GM12878 (cell line): ENCODE measurements around the gene TAX1BP3. TPM values are rescaled to one million over a fixed set of nuclear protein-coding genes. Genes with fewer than 3 reads are reported as not detected.

Experiments
- ATF2 ChIP-seq: IDR thresholded peaks from 2 replicates; pipeline ENCODE4 v1.6.1; 2012; ENCODE audit warnings: low read length, inconsistent platforms
- ATF3 ChIP-seq: IDR thresholded peaks from 2 replicates; pipeline ENCODE4 v1.6.1; 2011; ENCODE audit warnings: low read depth, mild to moderate bottlenecking, low read length, moderate library complexity, borderline replicate concordance; ENCODE audit errors: extremely low read depth
- BRCA1 ChIP-seq: IDR thresholded peaks from 2 replicates; pipeline ENCODE4 v1.6.1; 2011; ENCODE audit warnings: low read depth, low read length, improper control_type of control experiment
- CBX3 ChIP-seq: fragments of 200-600 bp; sonication (generic); IDR thresholded peaks from 2 replicates; pipeline ENCODE4 v1.6.1; 2016; ENCODE audit warnings: low read depth, borderline replicate concordance
- HDGF ChIP-seq: fragments of 450-650 bp; IDR thresholded peaks from 2 replicates; pipeline ENCODE4 v1.6.1; 2016; ENCODE audit warnings: antibody characterized with exemption
- IKZF2 ChIP-seq, 2 experiments: fragments of 450-650 bp; IDR thresholded peaks; 2 replicates each; pipeline ENCODE4 v1.6.1; 2017; ENCODE audit warnings: mild to moderate bottlenecking in 2 of 2, moderate library complexity in 2 of 2
- MXI1 ChIP-seq: fragments of 150-350 bp; IDR thresholded peaks from 2 replicates; pipeline ENCODE4 v1.6.1; 2011; ENCODE audit warnings: low read depth, mild to moderate bottlenecking, inconsistent platforms, low read length, improper control_type of control experiment
- NR2C2 ChIP-seq: IDR thresholded peaks from 2 replicates; pipeline ENCODE4 v1.6.1; 2011; ENCODE audit warnings: borderline replicate concordance, low read depth; ENCODE audit not compliant: control insufficient read depth, insufficient read length
- NRF1 ChIP-seq: conservative IDR thresholded peaks from 2 replicates; pipeline ENCODE4 v1.6.1; 2011; ENCODE audit warnings: mild to moderate bottlenecking, low read depth, low read length, improper control_type of control experiment
- PAX5 ChIP-seq: IDR thresholded peaks from 2 replicates; pipeline ENCODE4 v1.6.1; 2011; ENCODE audit warnings: low read depth, low read length, borderline replicate concordance
- PRDM15 ChIP-seq: fragments of 450-650 bp; formaldehyde crosslinking; IDR thresholded peaks from 2 replicates; pipeline ENCODE4 v1.4.0; 2020; ENCODE audit warnings: mild to moderate bottlenecking, moderate library complexity
- RELA ChIP-seq: fragments of 450-650 bp; IDR thresholded peaks from 2 replicates; pipeline ENCODE4 v1.8.0; 2014; ENCODE audit warnings: borderline replicate concordance; ENCODE audit not compliant: partially characterized antibody
- ZBTB40 ChIP-seq: fragments of 450-650 bp; IDR thresholded peaks from 2 replicates; pipeline ENCODE4 v1.6.1; 2016; ENCODE audit warnings: mild to moderate bottlenecking, moderate library complexity, borderline replicate concordance
- ZNF207 ChIP-seq: fragments of 450-650 bp; IDR thresholded peaks from 2 replicates; pipeline ENCODE4 v1.6.1; 2014; ENCODE audit warnings: antibody characterized with exemption, mild to moderate bottlenecking, borderline replicate concordance
- ZNF384 ChIP-seq: IDR thresholded peaks from 2 replicates; pipeline ENCODE4 v1.6.1; 2012; ENCODE audit warnings: low read depth, mild to moderate bottlenecking, low read length, improper control_type of control experiment, borderline replicate concordance
- ZZZ3 ChIP-seq: IDR thresholded peaks from 2 replicates; pipeline ENCODE4 v1.6.1; 2011; ENCODE audit warnings: low read depth; ENCODE audit not compliant: control insufficient read depth, insufficient read length
- polyA plus RNA-seq, 11 experiments: library from polyadenylated mRNA; depleted of rRNA in 4 of 11; unstranded in 6 of 11; stranded (reverse) in 5 of 11; fragments of >200 nt; fragmentation: Nextera tagmentation in 4 of 11; fragmentation: Illumina TruSeq in 1 of 11; extraction: Ambion mirVana in 4 of 11; extraction: Trizol in 1 of 11; gene quantifications; 1 replicate in 1 of 11; 2 replicates in 10 of 11; pipeline versions ENCODE4 v1.2.1 to v1.2.3, GENCODE V29; 2011 to 2016; ENCODE audit warnings: inconsistent platforms in 2 of 11, missing spikeins in 2 of 11, low read depth in 1 of 11
- total RNA-seq, 4 experiments: library from RNA; depleted of rRNA in 3 of 4; stranded (reverse); fragments of >200 nt in 3 of 4; fragmentation: Illumina TruSeq in 1 of 4; extraction: Trizol in 1 of 4; gene quantifications; 2 replicates each; pipeline versions ENCODE4 v1.2.1 to v1.2.3, GENCODE V29; 2013 to 2021
- TF ChIP-seq, protein P1 (sequence below): fragments of 450-650 bp; formaldehyde crosslinking; IDR thresholded peaks from 2 replicates; pipeline ENCODE4 v1.4.0; 2022; ENCODE audit warnings: mild to moderate bottlenecking, moderate library complexity

Gene TAX1BP3
- total and polyA plus RNA-seq, 10 of the 15 experiments (the other 5 are each of a cell fraction or from before 2014, with no cell fraction given) = 1.00 to 40.4 (median 15.4) TPM

DNA sequence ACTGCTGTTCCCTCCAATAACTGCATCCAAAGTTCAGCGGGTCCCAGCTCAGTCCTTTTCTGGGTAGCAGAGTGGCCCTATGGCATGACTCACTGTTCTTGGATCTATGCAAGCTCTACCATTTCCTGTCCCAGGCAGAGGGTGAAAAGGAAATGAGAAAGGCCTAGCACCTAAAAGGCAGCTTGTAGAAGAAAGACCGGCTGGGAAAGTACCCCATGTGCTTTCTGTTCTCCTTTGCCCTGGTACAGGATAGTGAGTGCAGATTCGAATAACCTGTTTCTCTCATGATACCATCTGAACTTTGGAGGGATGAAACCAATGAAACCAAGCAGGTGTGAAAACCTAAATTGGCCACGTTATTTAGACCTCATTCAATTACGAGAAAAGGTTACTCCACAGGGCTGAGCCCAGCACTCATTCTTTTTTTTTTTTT, 42.6 kb upstream of the TAX1BP3 start (continued):
- no peak for TF ChIP-seq PRDM15
- TF ChIP-seq ZNF384 = peak; percentile 95
- no peak for TF ChIP-seq ZNF207
- 0 out of 2 replicates have a peak, but pooled peaks have one; percentile 12 for TF ChIP-seq ATF3
- no peak for TF ChIP-seq HDGF
- TF ChIP-seq CBX3 = no peak
- peak; percentile 99 for TF ChIP-seq IKZF2 (IDR thresholded peaks at IDR 0.05)
- TF ChIP-seq, protein P1, sequence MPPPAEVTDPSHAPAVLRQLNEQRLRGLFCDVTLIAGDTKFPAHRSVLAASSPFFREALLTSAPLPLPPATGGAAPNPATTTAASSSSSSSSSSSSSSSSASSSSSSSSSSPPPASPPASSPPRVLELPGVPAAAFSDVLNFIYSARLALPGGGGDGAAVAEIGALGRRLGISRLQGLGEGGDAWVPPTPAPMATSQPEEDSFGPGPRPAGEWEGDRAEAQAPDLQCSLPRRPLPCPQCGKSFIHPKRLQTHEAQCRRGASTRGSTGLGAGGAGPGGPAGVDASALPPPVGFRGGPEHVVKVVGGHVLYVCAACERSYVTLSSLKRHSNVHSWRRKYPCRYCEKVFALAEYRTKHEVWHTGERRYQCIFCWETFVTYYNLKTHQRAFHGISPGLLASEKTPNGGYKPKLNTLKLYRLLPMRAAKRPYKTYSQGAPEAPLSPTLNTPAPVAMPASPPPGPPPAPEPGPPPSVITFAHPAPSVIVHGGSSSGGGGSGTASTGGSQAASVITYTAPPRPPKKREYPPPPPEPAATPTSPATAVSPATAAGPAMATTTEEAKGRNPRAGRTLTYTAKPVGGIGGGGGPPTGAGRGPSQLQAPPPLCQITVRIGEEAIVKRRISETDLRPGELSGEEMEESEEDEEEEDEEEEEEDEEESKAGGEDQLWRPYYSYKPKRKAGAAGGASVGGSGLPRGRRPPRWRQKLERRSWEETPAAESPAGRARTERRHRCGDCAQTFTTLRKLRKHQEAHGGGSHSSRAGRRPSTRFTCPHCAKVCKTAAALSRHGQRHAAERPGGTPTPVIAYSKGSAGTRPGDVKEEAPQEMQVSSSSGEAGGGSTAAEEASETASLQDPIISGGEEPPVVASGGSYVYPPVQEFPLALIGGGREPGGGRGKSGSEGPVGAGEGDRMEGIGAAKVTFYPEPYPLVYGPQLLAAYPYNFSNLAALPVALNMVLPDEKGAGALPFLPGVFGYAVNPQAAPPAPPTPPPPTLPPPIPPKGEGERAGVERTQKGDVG (CRISPR knock-in tag) = no peak
- peak; percentile 95 for TF ChIP-seq RELA
- TF ChIP-seq NR2C2 = no peak
- no peak for TF ChIP-seq ZZZ3
- peak; percentile 78; the same call in 1 of the 2 replicates for TF ChIP-seq ATF2
- TF ChIP-seq PAX5 = peak; percentile 80; the same call in 1 of the 2 replicates
- no peak for TF ChIP-seq BRCA1
- peak; percentile 84; the same call in 1 of the 2 replicates for TF ChIP-seq MXI1
- TF ChIP-seq NRF1 = no peak
- no peak; the same call in 1 of the 2 replicates for TF ChIP-seq ZBTB40
